HG02571 (cell line): ENCODE measurements around the gene ESRRA.

Experiments used
- ATAC-seq: cut with Tn5 transposase; IDR thresholded peaks from one replicate; pipeline ENCODE4 v1.9.1; 2021; ENCODE audit warnings: mild to moderate bottlenecking, moderate library complexity; ENCODE audit not compliant: unreplicated experiment

The ESRRA gene

DNA sequence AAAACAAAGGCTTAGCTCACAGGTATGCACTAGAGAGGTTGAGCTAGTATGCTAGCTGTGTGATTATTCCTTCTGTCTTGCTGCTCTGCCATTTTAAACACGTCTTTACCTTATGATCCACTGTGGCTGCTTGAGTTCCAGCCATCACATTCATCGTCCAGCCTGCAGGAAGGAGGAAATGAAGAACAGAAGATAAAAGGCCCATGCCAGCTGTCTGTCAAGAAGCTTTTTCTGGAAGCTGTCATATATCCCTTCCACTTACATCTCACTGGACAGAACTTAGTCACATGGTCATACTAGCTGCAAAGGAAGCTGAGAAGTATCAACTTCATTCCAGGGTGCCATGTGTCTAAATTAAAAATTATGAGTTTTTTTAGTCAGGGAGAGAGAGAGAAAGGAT is 22.1 kb downstream of the ESRRA start:
- ATAC-seq, result no peak

- no peak for ATAC-seq
Measured at GRCh38 chr11:64327993-64328392, 22.7 kb downstream of the ESRRA start.

- no peak for ATAC-seq
Measured at GRCh38 chr11:64330888-64331287, 25.6 kb downstream of the ESRRA start.

DNA sequence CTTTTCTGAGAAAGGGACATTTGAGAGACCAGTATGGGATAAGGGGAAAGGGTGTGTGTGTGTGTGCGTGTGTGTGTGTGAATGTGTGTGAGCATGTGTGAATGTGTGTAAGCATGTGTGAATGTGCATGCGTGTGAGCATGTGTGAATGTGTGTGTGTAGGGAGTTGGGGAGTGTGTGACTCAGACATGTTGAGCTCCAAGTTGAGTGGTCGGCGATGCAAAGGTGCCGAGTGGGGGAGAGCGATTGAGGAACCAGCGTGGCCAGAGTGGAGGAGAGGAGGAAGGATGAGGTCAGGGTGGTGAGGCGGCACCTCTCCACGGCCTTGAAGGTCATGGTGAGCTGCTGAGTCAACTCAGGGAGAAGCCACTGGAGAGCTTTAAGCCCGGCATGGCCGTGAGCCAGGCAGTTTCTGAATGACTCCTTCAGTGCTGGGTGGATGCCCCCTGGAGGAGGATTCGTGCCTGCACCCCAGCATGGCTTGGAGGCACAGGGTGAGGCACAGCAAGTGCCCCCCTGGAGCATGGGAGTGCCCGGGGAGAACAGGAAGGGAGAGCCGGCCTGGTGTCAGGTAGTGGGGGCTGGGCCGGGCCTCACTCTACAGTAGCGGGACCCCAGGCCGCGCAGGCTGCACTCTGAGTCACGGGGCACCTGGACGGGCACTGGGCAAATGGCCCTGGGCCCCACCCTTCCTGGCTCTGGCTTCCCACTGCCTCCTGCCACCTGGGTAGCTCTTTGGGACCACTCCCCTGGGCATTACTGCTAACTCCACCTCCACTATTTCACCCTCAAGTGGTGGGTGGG is 26.4 kb downstream of the ESRRA start:
- peak; percentile 49 for ATAC-seq

- no peak for ATAC-seq
Measured at GRCh38 chr11:64333556-64333955, 28.2 kb downstream of the ESRRA start.

- peak; percentile 65 for ATAC-seq
Measured at GRCh38 chr11:64334764-64335735, 29.7 kb downstream of the ESRRA start.

GRCh38 chr11:64337538-64338249 is 32.4 kb downstream of the ESRRA start:
- ATAC-seq, result no peak

- ATAC-seq, result no peak
Measured at GRCh38 chr11:64338716-64339115, 33.4 kb downstream of the ESRRA start.

DNA sequence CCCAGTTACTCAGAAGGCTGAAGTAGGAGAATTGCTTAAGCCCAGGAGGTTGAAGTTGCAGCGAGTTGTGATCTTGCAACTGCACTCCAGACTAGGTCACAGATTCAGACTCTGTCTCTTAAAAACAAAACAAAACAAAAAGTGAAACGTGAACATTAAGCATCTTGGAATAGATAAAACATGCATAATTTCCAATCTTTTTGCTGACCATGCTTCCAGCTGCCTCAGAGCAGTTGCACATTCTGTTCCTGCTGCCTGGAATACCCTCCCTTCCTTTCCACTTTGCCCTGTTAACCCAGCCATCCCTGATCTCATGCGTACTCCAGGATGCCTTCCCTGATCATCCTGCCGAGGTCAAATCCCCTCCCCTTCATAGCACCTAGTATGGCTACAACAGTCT is 34.0 kb downstream of the ESRRA start:
- ATAC-seq, result no peak

DNA sequence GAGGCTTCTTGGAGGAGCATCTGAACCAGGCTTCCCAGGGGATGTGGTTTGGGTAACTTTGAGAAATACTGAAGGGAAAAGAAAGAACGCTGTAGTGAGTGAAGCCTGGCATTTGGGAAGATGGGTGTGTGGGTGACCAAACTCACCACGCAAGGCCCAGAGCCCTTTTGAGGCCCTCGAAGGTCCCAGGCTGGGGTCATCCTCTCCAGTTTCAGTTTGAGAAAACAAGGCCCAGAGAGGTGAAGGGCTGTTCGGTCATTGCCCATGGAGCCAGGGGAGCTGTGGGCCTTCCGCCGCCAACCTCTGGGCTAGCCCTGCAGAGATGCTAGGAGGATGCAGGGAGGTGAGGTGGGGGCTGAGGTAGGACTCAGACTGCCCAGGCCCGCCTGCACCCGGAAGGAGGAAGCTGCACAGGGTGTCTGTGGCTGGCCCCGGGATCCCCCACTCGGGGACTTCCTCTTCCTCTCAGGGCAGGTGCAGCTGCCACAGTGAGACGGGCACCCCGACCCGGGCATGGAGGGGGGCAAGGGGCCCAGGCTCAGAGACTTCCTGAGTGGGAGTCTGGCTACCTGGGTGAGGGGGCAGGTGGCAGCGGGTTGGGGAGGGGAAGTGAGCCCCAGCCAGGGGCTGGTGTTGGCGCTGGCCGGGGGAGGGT is 34.6 kb downstream of the ESRRA start, which contains the start of gene CCDC88B:
TSS of gene CCDC88B (plus strand) at position 451 of the 655 bp plus-strand sequence. CDS start at position 514, 63 bp downstream.
- peak; percentile 51 for ATAC-seq

- no peak for ATAC-seq
Measured at GRCh38 chr11:64340671-64341335, 35.5 kb downstream of the ESRRA start.

DNA sequence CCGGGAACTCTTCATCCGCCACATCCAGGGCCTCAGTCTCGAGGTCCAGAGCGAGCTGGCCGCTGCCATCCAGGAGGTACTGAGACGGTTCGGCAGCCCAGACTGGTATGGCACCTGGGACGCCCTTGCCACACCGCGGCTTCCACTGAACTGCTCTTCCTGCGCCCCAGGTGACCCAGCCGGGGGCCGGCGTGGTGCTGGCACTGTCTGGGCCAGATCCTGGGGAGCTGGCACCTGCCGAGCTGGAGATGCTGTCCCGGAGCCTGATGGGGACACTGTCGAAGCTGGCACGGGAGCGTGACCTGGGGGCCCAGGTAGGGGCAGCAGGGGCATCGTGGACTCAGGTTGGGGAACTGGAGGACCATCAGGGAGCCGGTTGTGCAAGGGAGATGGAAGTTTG is 36.1 kb downstream of the ESRRA start:
- no peak for ATAC-seq

DNA sequence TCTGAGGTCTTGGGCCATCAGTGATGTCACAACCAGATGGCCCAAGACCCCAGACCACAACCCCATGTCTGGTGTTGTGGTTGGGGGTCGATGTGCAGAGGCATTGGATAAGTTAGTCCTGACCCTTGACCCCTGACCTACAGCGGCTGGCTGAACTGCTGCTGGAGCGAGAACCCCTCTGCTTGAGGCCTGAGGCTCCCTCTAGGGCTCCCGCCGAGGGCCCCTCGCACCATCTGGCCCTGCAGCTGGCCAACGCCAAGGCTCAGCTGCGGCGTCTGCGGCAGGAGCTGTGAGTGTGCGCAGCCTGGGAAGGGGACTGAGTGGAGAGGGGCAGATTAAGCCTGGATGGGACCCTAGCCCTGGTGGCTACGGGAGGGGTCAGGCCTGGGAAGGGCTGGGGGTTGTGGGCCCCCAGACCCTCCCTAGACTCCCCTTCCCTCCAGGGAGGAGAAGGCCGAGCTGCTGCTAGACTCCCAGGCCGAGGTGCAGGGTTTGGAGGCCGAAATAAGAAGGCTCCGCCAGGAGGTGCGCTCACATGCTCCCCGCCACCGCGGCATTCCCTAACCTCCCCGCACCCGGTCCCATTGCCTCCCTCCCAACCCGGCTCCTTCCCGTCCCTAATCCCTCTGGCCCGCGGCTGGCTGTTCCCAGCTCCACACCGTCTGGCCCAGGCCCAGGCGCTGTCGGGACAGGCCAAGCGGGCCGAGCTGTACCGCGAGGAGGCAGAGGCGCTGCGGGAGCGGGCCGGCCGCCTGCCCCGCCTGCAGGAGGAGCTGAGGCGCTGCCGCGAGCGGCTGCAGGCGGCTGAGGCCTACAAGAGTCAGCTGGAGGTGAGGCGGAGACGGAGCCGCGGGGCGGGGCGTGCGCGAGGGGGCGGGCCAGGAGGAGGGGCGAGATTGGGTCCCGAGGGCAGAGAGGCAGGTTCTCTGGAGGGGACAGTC is 36.8 kb downstream of the ESRRA start:
- no peak for ATAC-seq

GRCh38 chr11:64342869-64343745 is 37.8 kb downstream of the ESRRA start:
- ATAC-seq, result no peak

DNA sequence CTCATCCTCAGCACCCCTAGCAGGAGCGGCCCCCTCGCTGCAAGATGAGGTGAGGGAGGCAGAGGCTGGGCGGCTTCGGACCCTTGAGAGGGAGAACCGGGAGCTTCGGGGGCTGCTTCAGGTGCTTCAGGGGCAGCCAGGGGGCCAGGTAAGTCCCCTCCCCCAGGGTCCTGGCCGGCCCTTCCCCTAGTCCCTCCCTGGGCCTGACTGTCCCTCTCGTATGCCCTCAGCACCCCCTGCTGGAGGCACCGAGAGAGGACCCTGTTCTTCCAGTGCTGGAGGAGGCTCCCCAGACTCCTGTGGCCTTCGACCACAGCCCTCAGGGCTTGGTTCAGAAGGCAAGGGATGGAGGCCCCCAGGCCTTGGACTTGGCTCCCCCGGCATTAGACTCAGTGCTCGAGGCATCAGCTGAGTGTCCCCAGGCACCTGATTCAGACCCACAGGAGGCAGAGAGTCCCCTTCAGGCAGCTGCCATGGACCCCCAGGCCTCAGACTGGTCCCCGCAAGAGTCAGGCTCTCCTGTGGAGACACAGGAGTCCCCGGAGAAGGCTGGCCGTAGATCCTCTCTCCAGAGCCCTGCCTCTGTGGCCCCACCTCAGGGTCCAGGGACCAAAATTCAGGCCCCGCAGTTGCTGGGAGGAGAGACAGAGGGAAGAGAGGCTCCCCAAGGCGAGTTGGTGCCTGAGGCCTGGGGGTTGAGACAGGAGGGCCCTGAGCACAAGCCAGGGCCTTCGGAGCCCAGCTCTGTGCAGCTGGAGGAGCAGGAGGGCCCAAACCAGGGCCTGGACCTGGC is 38.6 kb downstream of the ESRRA start:
- ATAC-seq, result no peak

DNA sequence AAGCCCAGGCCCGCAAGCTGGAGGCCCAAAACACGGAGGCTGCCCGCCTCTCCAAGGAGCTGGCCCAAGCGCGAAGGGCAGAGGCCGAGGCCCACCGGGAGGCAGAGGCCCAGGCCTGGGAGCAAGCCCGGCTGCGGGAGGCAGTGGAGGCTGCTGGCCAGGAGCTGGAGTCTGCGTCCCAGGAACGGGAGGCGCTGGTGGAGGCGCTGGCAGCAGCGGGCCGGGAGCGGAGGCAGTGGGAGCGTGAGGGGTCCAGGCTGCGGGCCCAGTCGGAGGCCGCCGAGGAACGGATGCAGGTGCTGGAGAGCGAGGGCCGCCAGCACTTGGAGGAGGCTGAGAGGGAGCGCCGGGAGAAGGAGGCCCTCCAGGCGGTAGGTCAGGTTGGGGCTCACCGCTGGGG is 39.5 kb downstream of the ESRRA start:
- no peak for ATAC-seq

- no peak for ATAC-seq
Measured at GRCh38 chr11:64347193-64347867, 42.0 kb downstream of the ESRRA start.
